Epithelial cell of esophagus (primary cell): ENCODE data around the gene LRRC32.

Experiments used
- DNase-seq: peaks from one replicate; pipeline ENCODE4 v3.0.0; 2010; ENCODE audit warnings: low read depth
- H3K4me3 ChIP-seq: 2 replicates; pipeline ENCODE4 v1.5.1; 2011; ENCODE audit warnings: mild to moderate bottlenecking, low read length, control low read depth
- TF ChIP-seq, protein P1 (sequence below): IDR thresholded peaks from 2 replicates; pipeline ENCODE4 v1.5.1; 2011; ENCODE audit warnings: low read depth, mild to moderate bottlenecking, low read length, control low read depth, inconsistent platforms; ENCODE audit not compliant: insufficient read depth; ENCODE audit errors: missing control alignments

The LRRC32 gene, protein sequence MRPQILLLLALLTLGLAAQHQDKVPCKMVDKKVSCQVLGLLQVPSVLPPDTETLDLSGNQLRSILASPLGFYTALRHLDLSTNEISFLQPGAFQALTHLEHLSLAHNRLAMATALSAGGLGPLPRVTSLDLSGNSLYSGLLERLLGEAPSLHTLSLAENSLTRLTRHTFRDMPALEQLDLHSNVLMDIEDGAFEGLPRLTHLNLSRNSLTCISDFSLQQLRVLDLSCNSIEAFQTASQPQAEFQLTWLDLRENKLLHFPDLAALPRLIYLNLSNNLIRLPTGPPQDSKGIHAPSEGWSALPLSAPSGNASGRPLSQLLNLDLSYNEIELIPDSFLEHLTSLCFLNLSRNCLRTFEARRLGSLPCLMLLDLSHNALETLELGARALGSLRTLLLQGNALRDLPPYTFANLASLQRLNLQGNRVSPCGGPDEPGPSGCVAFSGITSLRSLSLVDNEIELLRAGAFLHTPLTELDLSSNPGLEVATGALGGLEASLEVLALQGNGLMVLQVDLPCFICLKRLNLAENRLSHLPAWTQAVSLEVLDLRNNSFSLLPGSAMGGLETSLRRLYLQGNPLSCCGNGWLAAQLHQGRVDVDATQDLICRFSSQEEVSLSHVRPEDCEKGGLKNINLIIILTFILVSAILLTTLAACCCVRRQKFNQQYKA

DNA sequence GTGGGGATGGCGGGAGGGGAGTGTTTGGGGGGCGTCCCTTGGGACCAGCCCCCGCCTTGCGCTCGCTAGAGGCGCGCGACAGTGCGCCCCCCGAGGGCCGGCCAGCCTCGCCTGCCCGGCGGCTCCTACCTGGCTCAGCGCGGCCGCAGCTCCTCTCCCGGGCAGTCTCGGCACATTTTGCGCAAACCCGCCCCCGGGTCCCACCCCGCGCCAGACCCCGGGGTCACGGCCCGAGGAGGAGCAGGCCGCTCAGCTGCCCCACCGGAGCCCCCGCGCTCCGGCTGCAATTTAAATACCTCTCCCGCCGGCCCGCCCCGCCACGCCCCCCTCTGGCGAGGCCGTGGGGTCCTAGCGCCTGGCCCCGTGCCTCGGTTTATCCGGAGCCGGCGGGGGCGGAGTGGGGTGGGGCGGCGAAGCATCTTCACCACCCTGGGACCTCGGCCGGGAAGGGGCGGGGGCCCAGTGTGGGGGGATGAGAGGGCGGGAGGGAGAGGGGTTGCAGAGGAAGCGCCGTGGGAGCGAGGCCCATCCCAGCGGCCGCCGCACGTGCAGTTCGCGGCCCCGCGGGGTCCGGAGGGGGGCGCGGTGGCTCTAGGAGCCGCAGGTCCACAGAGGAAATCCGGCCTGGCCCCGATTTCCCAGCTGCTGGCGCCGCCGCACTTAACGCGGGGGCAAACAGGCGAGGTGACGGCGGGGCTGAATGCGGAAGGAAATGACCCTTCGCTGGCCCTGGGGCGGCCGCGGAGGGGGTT lies at the start of gene LRRC32:
Gene LRRC32, minus strand, starts transcription at position 263 of the 752 bp plus-strand sequence. CDS start 4,793 bp downstream, outside the sequence.
- DNase-seq = peak; percentile 23
- peak within 1 kb of the TSS; percentile 25 for H3K4me3 ChIP-seq
- TF ChIP-seq, protein P1, sequence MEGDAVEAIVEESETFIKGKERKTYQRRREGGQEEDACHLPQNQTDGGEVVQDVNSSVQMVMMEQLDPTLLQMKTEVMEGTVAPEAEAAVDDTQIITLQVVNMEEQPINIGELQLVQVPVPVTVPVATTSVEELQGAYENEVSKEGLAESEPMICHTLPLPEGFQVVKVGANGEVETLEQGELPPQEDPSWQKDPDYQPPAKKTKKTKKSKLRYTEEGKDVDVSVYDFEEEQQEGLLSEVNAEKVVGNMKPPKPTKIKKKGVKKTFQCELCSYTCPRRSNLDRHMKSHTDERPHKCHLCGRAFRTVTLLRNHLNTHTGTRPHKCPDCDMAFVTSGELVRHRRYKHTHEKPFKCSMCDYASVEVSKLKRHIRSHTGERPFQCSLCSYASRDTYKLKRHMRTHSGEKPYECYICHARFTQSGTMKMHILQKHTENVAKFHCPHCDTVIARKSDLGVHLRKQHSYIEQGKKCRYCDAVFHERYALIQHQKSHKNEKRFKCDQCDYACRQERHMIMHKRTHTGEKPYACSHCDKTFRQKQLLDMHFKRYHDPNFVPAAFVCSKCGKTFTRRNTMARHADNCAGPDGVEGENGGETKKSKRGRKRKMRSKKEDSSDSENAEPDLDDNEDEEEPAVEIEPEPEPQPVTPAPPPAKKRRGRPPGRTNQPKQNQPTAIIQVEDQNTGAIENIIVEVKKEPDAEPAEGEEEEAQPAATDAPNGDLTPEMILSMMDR = no peak

DNA sequence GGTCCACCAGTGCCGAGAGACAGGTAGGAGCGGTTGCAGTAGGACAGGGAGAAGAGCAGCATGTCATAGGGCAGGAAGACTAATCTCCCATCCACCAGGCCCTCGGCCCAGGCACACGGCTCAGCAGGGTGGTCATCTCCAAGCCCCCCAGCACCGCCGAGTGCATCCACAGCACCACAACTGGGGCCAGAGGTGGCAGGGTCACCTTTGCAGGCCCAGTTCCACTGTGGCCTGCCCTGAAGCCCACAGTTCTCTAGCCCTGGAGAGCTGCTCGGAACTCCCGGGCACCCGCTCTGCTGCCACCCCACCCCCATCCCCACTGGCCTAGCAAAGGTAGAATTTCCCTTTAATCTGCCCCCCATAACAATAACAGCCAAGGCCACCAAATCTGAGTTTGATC lies 49.1 kb upstream of the LRRC32 start:
- TF ChIP-seq, protein P1 = no peak
- no peak for DNase-seq
- no peak overlapping the region for H3K4me3 ChIP-seq

DNA sequence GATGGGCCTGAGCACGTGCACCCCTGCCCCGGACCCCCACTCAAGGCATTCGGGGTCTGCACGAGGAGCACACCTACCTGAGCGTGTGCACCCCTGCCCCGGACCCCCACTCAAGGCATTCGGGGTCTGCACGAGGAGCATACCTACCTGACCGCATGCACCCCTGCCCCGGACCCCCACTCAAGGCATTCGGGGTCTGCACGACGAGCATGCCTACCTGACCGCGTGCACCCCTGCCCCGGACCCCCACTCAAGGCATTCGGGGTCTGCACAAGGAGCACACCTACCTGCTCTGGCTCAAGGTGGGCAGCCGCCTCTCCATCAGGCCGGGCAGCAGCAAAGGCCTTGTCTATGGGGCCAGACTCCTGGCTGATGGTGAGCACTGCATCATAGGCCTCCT lies 48.7 kb upstream of the LRRC32 start:
- TF ChIP-seq, protein P1 = no peak
- H3K4me3 ChIP-seq = no peak overlapping the region
- no peak for DNase-seq

DNA sequence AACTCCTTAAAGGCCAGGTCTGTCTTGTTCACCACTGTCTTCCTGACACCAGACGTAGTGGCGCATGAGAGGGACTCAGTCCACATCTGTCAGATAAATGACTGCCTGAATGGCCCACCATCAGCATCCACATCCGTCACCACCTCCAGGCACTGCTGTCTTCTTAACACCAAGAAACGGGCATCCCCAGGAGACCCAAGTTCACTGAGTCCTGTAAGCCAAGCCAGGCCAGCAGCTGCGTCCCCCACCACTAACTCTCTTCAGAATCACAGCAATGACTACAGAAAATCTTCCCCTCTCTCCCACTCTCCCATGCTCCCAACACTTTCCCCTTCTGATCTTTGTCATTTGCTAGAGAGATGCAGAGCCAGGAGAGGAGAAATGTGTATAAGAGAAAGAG lies 47.3 kb upstream of the LRRC32 start:
- no peak overlapping the region for H3K4me3 ChIP-seq
- TF ChIP-seq, protein P1 = no peak
- DNase-seq = no peak

DNA sequence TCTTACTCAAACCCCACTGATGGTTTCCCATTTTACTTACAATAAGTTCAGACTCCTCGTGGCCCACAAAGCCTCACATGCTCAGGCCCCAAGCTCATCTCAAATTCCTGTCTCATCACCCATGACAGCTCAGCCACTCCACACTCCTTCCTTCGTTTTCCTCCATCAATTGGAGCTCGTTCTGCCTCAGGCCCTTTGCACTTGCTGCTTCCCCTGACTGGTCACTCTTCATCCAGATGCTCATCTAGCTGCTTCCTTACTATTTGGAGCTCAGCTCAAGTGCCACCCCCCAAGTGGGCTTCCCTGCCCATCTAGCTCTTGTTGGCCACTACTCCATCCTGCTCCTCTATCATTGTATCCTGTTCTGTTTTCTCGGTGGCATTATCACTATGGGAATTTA lies 46.8 kb upstream of the LRRC32 start:
- no peak overlapping the region for H3K4me3 ChIP-seq
- TF ChIP-seq, protein P1 = no peak

DNA sequence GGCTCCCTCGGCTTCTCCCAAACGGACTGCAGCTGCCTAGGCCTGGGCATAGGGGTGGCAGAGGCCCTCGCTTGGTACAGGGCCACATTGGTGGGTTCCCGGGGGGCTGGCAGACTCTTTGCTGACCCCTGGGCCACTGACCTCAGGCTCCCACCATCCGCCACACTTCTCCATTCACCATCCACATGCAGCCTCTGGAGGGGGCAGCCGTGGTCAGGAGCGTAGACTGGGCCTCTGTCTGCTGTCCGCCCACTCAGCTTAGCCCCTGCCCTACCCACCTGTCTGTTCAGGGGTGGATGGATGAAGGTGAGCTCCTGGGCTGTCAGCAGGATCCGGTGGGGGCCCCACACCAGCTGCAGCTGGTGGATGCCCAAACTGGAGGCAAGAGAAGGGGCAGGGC lies 45.7 kb upstream of the LRRC32 start:
- DNase-seq = no peak
- TF ChIP-seq, protein P1 = no peak
- no peak overlapping the region for H3K4me3 ChIP-seq

More for the DNA sequence above, 46.8 kb upstream of the LRRC32 start:
- no peak for DNase-seq
